Epidermal melanocyte (primary cell): ENCODE measurements around the gene KRT80.

Experiments
- DNase-seq: peaks from one replicate; pipeline ENCODE4 v3.0.0; 2011; ENCODE audit warnings: low spot score; ENCODE audit not compliant: insufficient read length

KRT80 gene

GRCh38 chr12:52156311-52156710 is 35.5 kb downstream of the KRT80 start:
- no peak for DNase-seq

- no peak for DNase-seq
These were observed 36.6 kb downstream of the KRT80 start for GRCh38 chr12:52155048-52155868.

GRCh38 chr12:52152905-52153317 is 38.9 kb downstream of the KRT80 start:
- DNase-seq, result no peak

- DNase-seq, result peak; percentile 44
These were observed 39.7 kb downstream of the KRT80 start for GRCh38 chr12:52151837-52152783.

- DNase-seq, result no peak
These were observed 40.5 kb downstream of the KRT80 start for GRCh38 chr12:52151153-52151836.

GRCh38 chr12:52149651-52150241 is 42.1 kb downstream of the KRT80 start:
- DNase-seq, result no peak

GRCh38 chr12:52149182-52149641 is 42.6 kb downstream of the KRT80 start:
- no peak for DNase-seq

- no peak for DNase-seq
These were observed 43.2 kb downstream of the KRT80 start for GRCh38 chr12:52148464-52149181.

GRCh38 chr12:52147964-52148463 is 43.8 kb downstream of the KRT80 start:
- DNase-seq, result no peak

GRCh38 chr12:52147367-52147963 is 44.3 kb downstream of the KRT80 start:
- peak; percentile 75 for DNase-seq

GRCh38 chr12:52146822-52147366 is 44.9 kb downstream of the KRT80 start:
- DNase-seq, result no peak

GRCh38 chr12:52146089-52146821 is 45.6 kb downstream of the KRT80 start:
- DNase-seq, result no peak

GRCh38 chr12:52145228-52146088 is 46.4 kb downstream of the KRT80 start:
- no peak for DNase-seq

GRCh38 chr12:52144512-52145227 is 47.1 kb downstream of the KRT80 start:
- no peak for DNase-seq

GRCh38 chr12:52142431-52142830 is 49.4 kb downstream of the KRT80 start:
- peak; percentile 71 for DNase-seq

GRCh38 chr12:52141875-52142274 is 49.9 kb downstream of the KRT80 start:
- DNase-seq, result no peak

- no peak for DNase-seq
These were observed 50.5 kb downstream of the KRT80 start for GRCh38 chr12:52141306-52141705.
